Upper lobe of right lung (tissue), 1 donor: ENCODE data around the gene FLOT2. TPM values are rescaled to one million over a fixed set of nuclear protein-coding genes. Genes with fewer than 3 reads are reported as not detected.
A peak's percentile ranks its signal among the peaks of the same experiment; 100 is the strongest.
"Not testable (repeated sequence)": the region's sequence is repeated elsewhere in the genome, so short reads cannot be mapped to it uniquely, and the experiment has no call there.

Experiments
- ATAC-seq: fragments of 200-7000 bp; cut with Tn5 transposase; one replicate; pipeline ENCODE4 v1.9.1; 2020; ENCODE audit warnings: mild to moderate bottlenecking, moderate library complexity
- DNase-seq: peaks from one replicate; pipeline ENCODE4 v3.0.0-alpha.2; 2020
- H3K27ac ChIP-seq: fragments of 200-600 bp; one replicate; pipeline ENCODE4 v1.8.0; 2022
- H3K27me3 ChIP-seq: fragments of 200-600 bp; one replicate; pipeline ENCODE4 v1.8.0; 2022; ENCODE audit warnings: mild to moderate bottlenecking
- H3K36me3 ChIP-seq: fragments of 200-600 bp; one replicate; pipeline ENCODE4 v1.8.0; 2022
- H3K4me1 ChIP-seq: fragments of 200-600 bp; one replicate; pipeline ENCODE4 v1.8.0; 2022
- H3K4me3 ChIP-seq: fragments of 200-600 bp; one replicate; pipeline ENCODE4 v1.8.0; 2022; ENCODE audit warnings: mild to moderate bottlenecking
- H3K9me3 ChIP-seq: fragments of 200-600 bp; one replicate; pipeline ENCODE4 v1.8.0; 2022
- CTCF ChIP-seq: fragments of 200-600 bp; IDR thresholded peaks from one replicate; pipeline ENCODE4 v1.8.0; 2022; ENCODE audit warnings: antibody characterized with exemption
- intact Hi-C: fragments of 100-400 bp; cut with DNase I; formaldehyde crosslinking; loops from one replicate; pipeline ENCODE4 v1.11.0; 2022
- total RNA-seq: library from RNA; stranded (reverse); fragmentation: NEBNext Ultra II Directional; extraction: Animal tissue kit (Norgen Biotek cat#: 25700); gene quantifications from one replicate; pipeline ENCODE4 v1.2.1, GENCODE V29; 2021
- donor health status: DM: no; HTN: yes; CAD: no; lungs with severe emphysema.

The FLOT2 gene
- total RNA-seq, 1 donor from 2014 or later, result 157 TPM

- no peak for ATAC-seq
- Histone ChIP-seq H3K27ac (peak overlapping the region; percentile 45), H3K4me1 (peaks cover 44% of the 10 kb centered on the region)
Observed at GRCh38 chr17:28908640-28909167, 11.2 kb upstream of the FLOT2 start.

DNA sequence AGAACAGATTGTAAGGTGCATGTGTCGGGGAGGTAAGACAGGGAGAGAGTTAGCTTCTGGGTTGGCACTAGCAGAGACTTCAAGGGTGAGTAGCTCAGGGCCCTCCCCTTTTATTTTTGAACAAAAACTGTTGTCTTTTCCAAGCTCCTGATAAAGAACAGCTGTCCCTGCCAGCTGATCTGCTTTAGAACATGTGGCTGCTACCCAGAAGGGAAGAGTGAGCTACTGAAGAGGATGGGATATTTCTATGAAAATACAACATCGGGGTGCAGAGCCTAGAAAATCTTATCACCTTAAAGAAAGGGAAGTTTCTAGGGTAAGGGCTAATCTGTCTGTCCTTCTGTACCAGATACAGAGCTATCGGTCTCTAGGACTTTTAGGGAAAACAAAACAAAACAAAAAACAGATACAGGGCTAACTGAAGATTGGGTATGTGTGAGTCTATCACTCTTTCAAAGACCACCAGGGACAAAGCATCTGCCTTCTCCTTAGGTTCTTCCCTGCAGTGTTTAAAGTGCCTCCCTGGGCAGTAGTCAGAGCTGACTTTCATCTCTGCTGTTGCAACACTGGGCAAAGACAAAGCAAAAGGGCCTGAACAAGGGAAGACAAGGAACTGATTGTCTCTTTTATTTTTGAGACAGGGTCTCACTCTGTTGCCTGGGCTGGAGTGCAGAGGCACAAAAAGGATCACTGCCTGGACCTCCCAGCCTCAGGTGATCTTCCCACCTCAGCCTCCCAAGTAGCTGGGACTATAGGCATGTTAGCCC lies 10.4 kb upstream of the FLOT2 start:
- H3K4me3 ChIP-seq, result no peak overlapping the region
- peak overlapping the region; percentile 45 for H3K27ac ChIP-seq
- no peaks in the 10 kb centered on the region for H3K9me3 ChIP-seq
- DNase-seq (no peak), ATAC-seq (no peak)
- intact Hi-C loops, result loop anchor here (10.0 kb wide), 1 partner anchor 63 kb away; the partner anchor contains the start of gene FAM222B
- peaks cover 75% of the 10 kb centered on the region for H3K36me3 ChIP-seq
- H3K4me1 ChIP-seq, result peaks cover 43% of the 10 kb centered on the region
- TF ChIP-seq CTCF, result no peak
- H3K27me3 ChIP-seq, result no peaks in the 10 kb centered on the region

More at GRCh38 chr17:28908640-28909167, 11.2 kb upstream of the FLOT2 start:
- H3K4me3 ChIP-seq, result no peak overlapping the region
- intact Hi-C loops, result loop anchor here (10.0 kb wide), 1 partner anchor 64 kb away; the partner anchor contains the start of gene FAM222B
- no peak for TF ChIP-seq CTCF
- H3K9me3 ChIP-seq, result no peaks in the 10 kb centered on the region
- no peaks in the 10 kb centered on the region for H3K27me3 ChIP-seq
- DNase-seq, result no peak
- H3K36me3 ChIP-seq, result peaks cover 83% of the 10 kb centered on the region

GRCh38 chr17:28906706-28907438 lies 9.3 kb upstream of the FLOT2 start:
- H3K9me3 ChIP-seq, result no peaks in the 10 kb centered on the region
- H3K27ac ChIP-seq, result no peak overlapping the region
- peaks cover 37% of the 10 kb centered on the region for H3K4me1 ChIP-seq
- DNase-seq (no peak), ATAC-seq (no peak)
- H3K36me3 ChIP-seq, result peaks cover 65% of the 10 kb centered on the region
- no peaks in the 10 kb centered on the region for H3K27me3 ChIP-seq
- TF ChIP-seq CTCF, result no peak
- intact Hi-C loops, result loop anchor here (10.0 kb wide), 1 partner anchor 62 kb away; the partner anchor contains the start of gene FAM222B
- H3K4me3 ChIP-seq, result no peak overlapping the region

GRCh38 chr17:28906276-28906675 lies 8.7 kb upstream of the FLOT2 start:
- no peaks in the 10 kb centered on the region for H3K27me3 ChIP-seq
- intact Hi-C loops, result loop anchor here (10.0 kb wide), 1 partner anchor 61 kb away; the partner anchor contains the start of gene FAM222B
- no peaks in the 10 kb centered on the region for H3K9me3 ChIP-seq
- TF ChIP-seq CTCF, result no peak
- H3K36me3 ChIP-seq, result peaks cover 59% of the 10 kb centered on the region
- no peak overlapping the region for H3K4me3 ChIP-seq
- H3K4me1 ChIP-seq, result peaks cover 37% of the 10 kb centered on the region
- ATAC-seq (no peak), DNase-seq (peak; percentile 60)
- H3K27ac ChIP-seq, result no peak overlapping the region

DNA sequence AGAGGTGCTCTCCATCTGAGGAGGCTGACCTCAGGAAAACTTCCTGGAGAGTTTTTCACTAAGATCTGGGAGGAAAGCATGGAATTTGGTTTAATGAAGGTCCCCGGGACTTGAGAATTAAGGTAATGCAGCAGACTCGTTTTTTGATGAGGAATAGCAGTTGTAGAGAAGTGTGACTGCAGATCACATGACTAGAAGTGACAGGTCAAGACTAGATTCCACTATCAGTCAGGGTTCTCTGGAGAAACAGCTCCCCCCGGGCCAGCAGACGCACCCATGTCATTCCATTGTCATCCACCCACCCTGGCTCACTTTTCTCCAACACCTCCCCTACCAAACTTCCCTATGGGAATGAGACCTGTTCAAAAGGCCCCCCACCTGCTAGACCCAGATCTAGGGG lies 7.3 kb upstream of the FLOT2 start:
- intact Hi-C loops, result loop anchor here (10.0 kb wide), 1 partner anchor 60 kb away; the partner anchor contains the start of gene FAM222B
- peaks cover 37% of the 10 kb centered on the region for H3K4me1 ChIP-seq
- no peak for TF ChIP-seq CTCF
- no peak overlapping the region for H3K27ac ChIP-seq
- ATAC-seq (no peak), DNase-seq (no peak)
- no peaks in the 10 kb centered on the region for H3K27me3 ChIP-seq
- no peak overlapping the region for H3K4me3 ChIP-seq
- peaks cover 44% of the 10 kb centered on the region for H3K36me3 ChIP-seq
- H3K9me3 ChIP-seq, result no peaks in the 10 kb centered on the region

- peaks cover 27% of the 10 kb centered on the region for H3K4me1 ChIP-seq
- not testable (repeated sequence) for H3K27me3 ChIP-seq, DNase-seq, ATAC-seq, H3K9me3 ChIP-seq, H3K27ac ChIP-seq, H3K4me3 ChIP-seq
- H3K36me3 ChIP-seq, result peaks cover 31% of the 10 kb centered on the region
- intact Hi-C loops, result loop anchor here (10.0 kb wide), 1 partner anchor 59 kb away; the partner anchor contains the start of gene FAM222B
Observed at GRCh38 chr17:28903546-28903841, 6.0 kb upstream of the FLOT2 start.
